BLaER1 (cell line): Measurements from ENCODE around the gene SHMT2.

ENCODE experiments used
- H3K27ac ChIP-seq: shearing (Covaris generic); formaldehyde crosslinking; 2 replicates; pipeline ENCODE4 v1.8.1; 2022
- H3K27me3 ChIP-seq: shearing (Covaris generic); formaldehyde crosslinking; 2 replicates; pipeline ENCODE4 v1.8.1; 2022
- H3K36me3 ChIP-seq: shearing (Covaris generic); formaldehyde crosslinking; 2 replicates; pipeline ENCODE4 v1.8.1; 2022
- H3K4me1 ChIP-seq: shearing (Covaris generic); formaldehyde crosslinking; 2 replicates; pipeline ENCODE4 v1.8.1; 2022
- H3K4me2 ChIP-seq: shearing (Covaris generic); formaldehyde crosslinking; 2 replicates; pipeline ENCODE4 v1.8.1; 2022
- H3K4me3 ChIP-seq: shearing (Covaris generic); formaldehyde crosslinking; 2 replicates; pipeline ENCODE4 v1.8.1; 2022
- H3K9ac ChIP-seq: shearing (Covaris generic); formaldehyde crosslinking; 2 replicates; pipeline ENCODE4 v1.8.1; 2022
- H3K9me3 ChIP-seq: shearing (Covaris generic); formaldehyde crosslinking; 2 replicates; pipeline ENCODE4 v1.8.1; 2022
- H4K20me1 ChIP-seq: shearing (Covaris generic); formaldehyde crosslinking; 2 replicates; pipeline ENCODE4 v1.8.1; 2022
- Cebpa-rat ChIP-seq: shearing (Covaris generic); IDR thresholded peaks from 2 replicates; pipeline ENCODE4 v1.8.1; 2022

The SHMT2 gene

GRCh38 chr12:57241402-57242310 is 12.1 kb downstream of the SHMT2 start:
- H3K27me3 ChIP-seq = peaks cover 87% of the 10 kb centered on the region
- H3K4me3 ChIP-seq = peak overlapping the region; percentile 77
- no peak overlapping the region for H3K27ac ChIP-seq
- peaks cover 51% of the 10 kb centered on the region for H4K20me1 ChIP-seq
- TF ChIP-seq Cebpa-rat = no peak
- peak overlapping the region; percentile 97 for H3K4me2 ChIP-seq
- no peak overlapping the region for H3K9ac ChIP-seq
- H3K36me3 ChIP-seq = no peaks in the 10 kb centered on the region
- peaks cover 66% of the 10 kb centered on the region for H3K4me1 ChIP-seq
- H3K9me3 ChIP-seq = no peaks in the 10 kb centered on the region

- no peak overlapping the region for H3K9ac ChIP-seq
- peak overlapping the region; percentile 62 for H3K4me3 ChIP-seq
- H3K4me1 ChIP-seq = peaks cover 66% of the 10 kb centered on the region
- H3K4me2 ChIP-seq = peak overlapping the region; percentile 97
- TF ChIP-seq Cebpa-rat = no peak
- H4K20me1 ChIP-seq = peaks cover 44% of the 10 kb centered on the region
- H3K27ac ChIP-seq = no peak overlapping the region
- H3K27me3 ChIP-seq = peaks cover 80% of the 10 kb centered on the region
- no peaks in the 10 kb centered on the region for H3K9me3 ChIP-seq
- no peaks in the 10 kb centered on the region for H3K36me3 ChIP-seq
These were observed 12.8 kb downstream of the SHMT2 start for GRCh38 chr12:57242329-57242690.

DNA sequence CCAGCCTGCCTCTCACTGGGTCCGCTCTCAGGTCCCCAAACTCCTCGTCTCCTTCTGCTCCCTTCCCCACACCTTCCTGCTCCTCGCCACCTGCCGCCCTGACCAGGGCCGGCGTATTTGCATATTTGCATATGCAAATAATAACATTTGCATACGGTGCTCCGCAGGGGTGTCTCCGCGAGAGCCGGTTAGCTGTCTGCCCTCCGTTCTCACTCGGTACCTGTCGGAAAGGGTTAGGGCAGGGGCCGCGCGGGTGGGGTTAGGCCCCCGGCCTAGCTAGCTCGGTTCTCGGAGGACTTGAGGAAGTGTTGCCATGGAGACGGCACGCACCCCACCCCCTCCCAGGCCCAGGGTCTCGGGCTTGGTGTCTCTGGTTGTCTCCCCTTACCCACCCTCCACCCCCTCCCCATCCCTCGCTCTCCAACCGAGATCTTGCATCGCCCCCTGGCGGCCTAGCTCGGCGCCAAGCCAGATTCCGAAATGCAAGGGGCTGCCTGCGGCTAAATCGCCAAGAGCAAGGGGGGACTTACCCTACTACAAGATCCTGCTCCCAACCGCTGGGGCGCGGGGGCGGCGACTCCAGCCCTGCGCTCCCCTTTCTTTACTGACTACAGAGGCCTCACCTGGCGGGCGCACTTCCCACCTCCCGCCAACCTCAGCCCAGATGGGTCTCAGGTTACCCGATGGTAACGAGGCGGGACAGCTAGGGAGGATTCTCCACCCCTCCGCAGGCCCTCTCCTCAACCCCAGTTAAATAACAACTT is 13.4 kb downstream of the SHMT2 start:
- peaks cover 74% of the 10 kb centered on the region for H3K27me3 ChIP-seq
- peak overlapping the region; percentile 62 for H3K4me3 ChIP-seq
- no peak overlapping the region for H3K9ac ChIP-seq
- no peaks in the 10 kb centered on the region for H3K9me3 ChIP-seq
- peaks cover 39% of the 10 kb centered on the region for H4K20me1 ChIP-seq
- H3K4me1 ChIP-seq = peaks cover 62% of the 10 kb centered on the region
- no peaks in the 10 kb centered on the region for H3K36me3 ChIP-seq
- H3K27ac ChIP-seq = no peak overlapping the region
- no peak for TF ChIP-seq Cebpa-rat
- H3K4me2 ChIP-seq = peak overlapping the region; percentile 97

GRCh38 chr12:57243521-57244311 is 14.2 kb downstream of the SHMT2 start:
- no peak overlapping the region for H3K27ac ChIP-seq

DNA sequence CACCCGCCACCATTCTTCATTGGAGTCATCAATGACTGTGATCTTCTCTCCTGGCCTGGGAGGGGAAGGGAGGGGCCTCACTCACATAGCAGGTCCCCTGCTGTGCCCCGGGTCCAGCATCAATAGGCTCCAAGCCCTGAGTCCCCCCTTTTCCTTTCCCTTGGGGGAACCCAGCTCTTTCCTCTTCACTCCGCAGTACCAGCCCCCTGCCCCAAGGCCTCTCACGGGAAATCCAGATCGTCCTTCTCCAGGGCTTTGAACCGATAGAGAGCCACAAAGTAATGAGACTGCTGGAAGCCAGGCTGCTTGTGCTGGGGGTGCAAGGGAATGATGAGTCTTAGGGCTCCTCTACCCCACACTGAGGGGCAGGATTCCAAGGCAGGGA is 14.8 kb downstream of the SHMT2 start:
- no peaks in the 10 kb centered on the region for H3K9me3 ChIP-seq
- no peaks in the 10 kb centered on the region for H3K36me3 ChIP-seq
- peaks cover 56% of the 10 kb centered on the region for H3K4me1 ChIP-seq
- TF ChIP-seq Cebpa-rat = no peak
- peaks cover 28% of the 10 kb centered on the region for H4K20me1 ChIP-seq
- no peak overlapping the region for H3K4me3 ChIP-seq
- peak overlapping the region; percentile 97 for H3K4me2 ChIP-seq
- no peak overlapping the region for H3K27ac ChIP-seq
- H3K27me3 ChIP-seq = peaks cover 60% of the 10 kb centered on the region
- no peak overlapping the region for H3K9ac ChIP-seq

More at GRCh38 chr12:57243521-57244311, 14.2 kb downstream of the SHMT2 start:
- Histone ChIP-seq H3K9me3 (no peaks in the 10 kb centered on the region), H4K20me1 (peaks cover 30% of the 10 kb centered on the region), H3K4me3 (peak overlapping the region; percentile 62), H3K4me1 (peaks cover 56% of the 10 kb centered on the region), H3K27me3 (peaks cover 66% of the 10 kb centered on the region), H3K4me2 (peak overlapping the region; percentile 97), H3K9ac (no peak overlapping the region), H3K36me3 (no peaks in the 10 kb centered on the region)
- no peak for TF ChIP-seq Cebpa-rat

- no peak for TF ChIP-seq Cebpa-rat
- no peak overlapping the region for H3K27ac ChIP-seq
- H4K20me1 ChIP-seq = peaks cover 13% of the 10 kb centered on the region
- no peak overlapping the region for H3K4me3 ChIP-seq
- H3K27me3 ChIP-seq = peaks cover 33% of the 10 kb centered on the region
- H3K4me1 ChIP-seq = peaks cover 34% of the 10 kb centered on the region
- H3K9me3 ChIP-seq = no peaks in the 10 kb centered on the region
- no peak overlapping the region for H3K9ac ChIP-seq
- no peak overlapping the region for H3K4me2 ChIP-seq
- H3K36me3 ChIP-seq = no peaks in the 10 kb centered on the region
These were observed 17.5 kb downstream of the SHMT2 start for GRCh38 chr12:57247041-57247440.

- Histone ChIP-seq H4K20me1 (no peaks in the 10 kb centered on the region; the same call in 1 of the 2 replicates), H3K9ac (no peak overlapping the region), H3K27ac (no peak overlapping the region), H3K4me3 (no peak overlapping the region), H3K27me3 (peaks cover 12% of the 10 kb centered on the region), H3K4me2 (peak overlapping the region; percentile 52), H3K4me1 (peaks cover 13% of the 10 kb centered on the region), H3K9me3 (no peaks in the 10 kb centered on the region), H3K36me3 (no peaks in the 10 kb centered on the region)
- TF ChIP-seq Cebpa-rat = no peak
These were observed 19.6 kb downstream of the SHMT2 start for GRCh38 chr12:57248934-57249742.

DNA sequence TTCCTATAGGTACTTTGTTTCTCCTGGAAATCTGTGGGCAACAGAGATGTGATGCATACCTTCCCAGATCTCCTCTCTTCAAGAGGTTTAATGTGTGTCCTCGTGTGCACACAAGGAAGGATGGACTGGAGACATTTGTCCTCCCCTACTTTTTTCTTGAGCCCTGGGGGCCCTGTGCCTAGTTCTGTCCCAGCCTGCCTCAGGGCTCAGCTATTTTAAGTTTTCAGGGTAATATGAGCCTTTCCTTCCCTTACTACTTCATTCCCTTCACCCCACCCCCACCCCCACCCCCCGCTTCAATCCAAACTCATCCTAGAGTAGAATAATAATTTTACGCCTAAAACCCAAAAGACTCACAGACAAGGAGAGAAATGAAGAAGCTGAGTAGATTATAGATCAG is 21.0 kb downstream of the SHMT2 start:
- Histone ChIP-seq H3K9ac (no peak overlapping the region), H3K27me3 (no peaks in the 10 kb centered on the region), H3K36me3 (peaks cover 12% of the 10 kb centered on the region), H3K27ac (no peak overlapping the region), H3K4me2 (no peak overlapping the region), H3K4me3 (no peak overlapping the region), H3K4me1 (peaks cover 12% of the 10 kb centered on the region), H3K9me3 (no peaks in the 10 kb centered on the region), H4K20me1 (no peaks in the 10 kb centered on the region)
- no peak for TF ChIP-seq Cebpa-rat

- Histone ChIP-seq H3K9me3 (no peaks in the 10 kb centered on the region), H3K4me2 (no peak within 1 kb of the TSS), H3K9ac (no peak within 1 kb of the TSS), H3K27me3 (no peaks in the 10 kb centered on the region), H4K20me1 (no peaks in the 10 kb centered on the region), H3K27ac (no peak within 1 kb of the TSS), H3K4me1 (peaks cover 12% of the 10 kb centered on the region), H3K36me3 (peaks cover 17% of the 10 kb centered on the region), H3K4me3 (no peak within 1 kb of the TSS)
- TF ChIP-seq Cebpa-rat = no peak
These were observed 21.4 kb downstream of the SHMT2 start, which contains the start of gene STAC3 for GRCh38 chr12:57250956-57251355. Gene STAC3 (minus strand): TSS chr12:57251187. CDS start chr12:57249636, 1,551 bp downstream.
